COLO668 (cell line): ENCODE measurements around the gene RGS11.
"Not testable (repeated sequence)": the region's sequence is repeated elsewhere in the genome, so short reads cannot be mapped to it uniquely, and the experiment has no call there.

Source experiments
- DNase-seq: peaks from one replicate; lab custom pipeline; 2025; ENCODE audit not compliant: unreplicated experiment; lab: John Stamatoyannopoulos, UW

The RGS11 gene

GRCh38 chr16:280991-281659 is 5.4 kb upstream of the RGS11 start:
- DNase-seq: no peak

GRCh38 chr16:280552-280951 is 4.8 kb upstream of the RGS11 start, which contains the start of gene ARHGDIG:
Gene ARHGDIG, plus strand, starts transcription at chr16:280591. Its CDS starts 90 bp downstream, at chr16:280681.
- DNase-seq: no peak

- DNase-seq: no peak
Observed at GRCh38 chr16:280005-280460, 4.3 kb upstream of the RGS11 start.

- DNase-seq: no peak
Observed at GRCh38 chr16:279531-279930, 3.8 kb upstream of the RGS11 start.

GRCh38 chr16:278863-279366 is 3.2 kb upstream of the RGS11 start:
- DNase-seq: peak; percentile 42

- DNase-seq: no peak
Observed at GRCh38 chr16:276426-277077, 808 bp upstream of the RGS11 start.

GRCh38 chr16:275041-275641 is 603 bp downstream of the RGS11 start:
- peak; percentile 30 for DNase-seq

- DNase-seq: peak; percentile 21
Observed at GRCh38 chr16:273547-274421, 2.0 kb downstream of the RGS11 start.

GRCh38 chr16:272633-273546 is 2.9 kb downstream of the RGS11 start:
- peak; percentile 20 for DNase-seq

- DNase-seq: no peak
Observed at GRCh38 chr16:270381-271255, 5.1 kb downstream of the RGS11 start.

- DNase-seq: no peak
Observed at GRCh38 chr16:269061-269796, 6.5 kb downstream of the RGS11 start.

- peak; percentile 22 for DNase-seq
Observed at GRCh38 chr16:268141-269053, 7.3 kb downstream of the RGS11 start.

- not testable (repeated sequence) for DNase-seq
Observed at GRCh38 chr16:267562-267961, 8.2 kb downstream of the RGS11 start.

GRCh38 chr16:266258-267164 is 9.2 kb downstream of the RGS11 start:
- no peak for DNase-seq

- DNase-seq: no peak
Observed at GRCh38 chr16:265711-266110, 10.0 kb downstream of the RGS11 start.

- no peak for DNase-seq
Observed at GRCh38 chr16:265002-265529, 10.7 kb downstream of the RGS11 start.
